Suppressor macrophage treated with lipopolysaccharide for 4 hours (primary cell): ENCODE data around the gene ARHGAP30.
"Not testable (repeated sequence)": the region's sequence is repeated elsewhere in the genome, so short reads cannot be mapped to it uniquely, and the experiment has no call there.

Experiments used
- DNase-seq: peaks from one replicate; pipeline ENCODE4 v3.0.0-alpha.2; 2020

Gene ARHGAP30

GRCh38 chr1:161068306-161069234, 1.1 kb downstream of the ARHGAP30 start:
- peak; percentile 93 for DNase-seq

GRCh38 chr1:161066694-161067093, 3.0 kb downstream of the ARHGAP30 start:
- DNase-seq, result no peak

GRCh38 chr1:161065681-161066080, 4.0 kb downstream of the ARHGAP30 start:
- not testable (repeated sequence) for DNase-seq

GRCh38 chr1:161063936-161064335, 5.8 kb downstream of the ARHGAP30 start:
- DNase-seq, result not testable (repeated sequence)

GRCh38 chr1:161061419-161061818, 8.3 kb downstream of the ARHGAP30 start:
- no peak for DNase-seq

GRCh38 chr1:161059293-161059692, 10.4 kb downstream of the ARHGAP30 start:
- DNase-seq, result no peak

GRCh38 chr1:161054805-161055204, 14.9 kb downstream of the ARHGAP30 start:
- DNase-seq, result no peak

- no peak for DNase-seq
Observed at GRCh38 chr1:161054232-161054631, 15.5 kb downstream of the ARHGAP30 start.

GRCh38 chr1:161052899-161053298, 16.8 kb downstream of the ARHGAP30 start:
- no peak for DNase-seq

- no peak for DNase-seq
Observed at GRCh38 chr1:161051219-161051618, 18.5 kb downstream of the ARHGAP30 start.

GRCh38 chr1:161048949-161049722, 20.6 kb downstream of the ARHGAP30 start:
- DNase-seq, result no peak

- no peak for DNase-seq
Observed at GRCh38 chr1:161047436-161048420, 22.0 kb downstream of the ARHGAP30 start.

GRCh38 chr1:161046605-161047228, 23.0 kb downstream of the ARHGAP30 start:
- peak; percentile 86 for DNase-seq

- peak; percentile 97 for DNase-seq
Observed at GRCh38 chr1:161045736-161046604, 23.7 kb downstream of the ARHGAP30 start, which contains the start of gene USF1. TSS of gene USF1 (minus strand) at chr1:161045977. CDS start at chr1:161043275, 2,702 bp downstream.

GRCh38 chr1:161044908-161045735, 24.6 kb downstream of the ARHGAP30 start:
- DNase-seq, result peak; percentile 90

GRCh38 chr1:161044535-161044907, 25.2 kb downstream of the ARHGAP30 start:
- DNase-seq, result no peak

GRCh38 chr1:161039546-161039945, 30.1 kb downstream of the ARHGAP30 start:
- no peak for DNase-seq

GRCh38 chr1:161039154-161039545, 30.5 kb downstream of the ARHGAP30 start:
- no peak for DNase-seq

- DNase-seq, result no peak
Observed at GRCh38 chr1:161038523-161039153, 31.1 kb downstream of the ARHGAP30 start, which contains the start of gene TSTD1. TSS of gene TSTD1 (minus strand) at chr1:161038964. CDS start at chr1:161038889, 75 bp downstream.
